OCI-LY3 (cell line): ENCODE data around the gene PHLDA2.

Source experiments
- EZH2phosphoT487 ChIP-seq: fragments of 200-600 bp; shearing (Covaris generic); IDR thresholded peaks from 2 replicates; pipeline ENCODE4 v1.6.1; 2018; ENCODE audit warnings: antibody characterized with exemption, mixed run types, low read depth
- TF ChIP-seq, protein P1 (sequence below): fragments of 200-600, 300-600 bp; sonication (generic); IDR thresholded peaks from 2 replicates; pipeline ENCODE4 v1.5.1; 2014; ENCODE audit warnings: antibody characterized with exemption, low read length, low read depth

DNA sequence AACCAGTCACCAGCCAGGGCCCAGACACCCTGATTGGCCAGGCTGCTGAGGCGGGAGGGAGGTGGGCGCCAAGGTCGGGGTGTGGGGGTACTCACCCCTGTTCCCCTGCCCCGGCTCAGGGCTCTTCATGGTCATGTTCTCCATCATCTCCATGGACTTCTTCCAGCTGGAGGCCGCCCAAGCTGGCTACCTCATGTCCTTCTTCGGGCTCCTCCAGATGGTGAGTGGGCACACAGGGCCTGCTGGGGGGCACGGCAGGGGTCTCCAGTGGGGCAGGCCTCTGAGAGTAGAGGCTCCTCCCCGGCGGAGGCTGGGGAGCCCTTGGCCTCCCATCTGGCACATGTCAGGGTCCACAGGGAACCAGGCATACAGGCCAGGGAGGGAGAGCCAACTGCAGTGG is 10.0 kb downstream of the PHLDA2 start:
- TF ChIP-seq, protein P1, sequence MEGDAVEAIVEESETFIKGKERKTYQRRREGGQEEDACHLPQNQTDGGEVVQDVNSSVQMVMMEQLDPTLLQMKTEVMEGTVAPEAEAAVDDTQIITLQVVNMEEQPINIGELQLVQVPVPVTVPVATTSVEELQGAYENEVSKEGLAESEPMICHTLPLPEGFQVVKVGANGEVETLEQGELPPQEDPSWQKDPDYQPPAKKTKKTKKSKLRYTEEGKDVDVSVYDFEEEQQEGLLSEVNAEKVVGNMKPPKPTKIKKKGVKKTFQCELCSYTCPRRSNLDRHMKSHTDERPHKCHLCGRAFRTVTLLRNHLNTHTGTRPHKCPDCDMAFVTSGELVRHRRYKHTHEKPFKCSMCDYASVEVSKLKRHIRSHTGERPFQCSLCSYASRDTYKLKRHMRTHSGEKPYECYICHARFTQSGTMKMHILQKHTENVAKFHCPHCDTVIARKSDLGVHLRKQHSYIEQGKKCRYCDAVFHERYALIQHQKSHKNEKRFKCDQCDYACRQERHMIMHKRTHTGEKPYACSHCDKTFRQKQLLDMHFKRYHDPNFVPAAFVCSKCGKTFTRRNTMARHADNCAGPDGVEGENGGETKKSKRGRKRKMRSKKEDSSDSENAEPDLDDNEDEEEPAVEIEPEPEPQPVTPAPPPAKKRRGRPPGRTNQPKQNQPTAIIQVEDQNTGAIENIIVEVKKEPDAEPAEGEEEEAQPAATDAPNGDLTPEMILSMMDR, result no peak
- TF ChIP-seq EZH2phosphoT487, result no peak
